Fibroblast of the aortic adventitia (primary cell): ENCODE measurements around the gene CLNK. TPM values are rescaled to one million over a fixed set of nuclear protein-coding genes. Genes with fewer than 3 reads are reported as not detected.

Experiments used
- DNase-seq: peaks from one replicate; pipeline ENCODE4 v3.0.0-alpha.2; 2010; ENCODE audit warnings: low read depth
- H3K4me3 ChIP-seq: 2 replicates; pipeline ENCODE4 v1.5.1; 2011; ENCODE audit warnings: low read depth, mild to moderate bottlenecking, control low read depth, low read length, moderate library complexity
- CTCF ChIP-seq: IDR thresholded peaks from 2 replicates; pipeline ENCODE4 v1.5.1; 2011; ENCODE audit warnings: mild to moderate bottlenecking, low read length, control low read depth, inconsistent platforms; ENCODE audit not compliant: insufficient read depth
- total RNA-seq: library from RNA; depleted of rRNA; stranded (reverse); fragments of >200 nt; gene quantifications from 2 replicates; pipeline ENCODE4 v1.2.3, GENCODE V29; 2012; ENCODE audit warnings: low replicate concordance

The CLNK gene
- total RNA-seq, 1 donor = not detected

- TF ChIP-seq CTCF = no peak
- no peak for DNase-seq
Observed at GRCh38 chr4:10480616-10481015, 204.0 kb downstream of the CLNK start.

GRCh38 chr4:10478621-10479020, 205.9 kb downstream of the CLNK start:
- TF ChIP-seq CTCF = no peak
- DNase-seq = no peak
- H3K4me3 ChIP-seq = no peak overlapping the region

More at GRCh38 chr4:10480616-10481015, 204.0 kb downstream of the CLNK start:
- H3K4me3 ChIP-seq = no peak overlapping the region

GRCh38 chr4:10470505-10470904, 214.1 kb downstream of the CLNK start:
- H3K4me3 ChIP-seq = no peak overlapping the region
- no peak for DNase-seq
- no peak for TF ChIP-seq CTCF

GRCh38 chr4:10466161-10466560, 218.4 kb downstream of the CLNK start:
- TF ChIP-seq CTCF = no peak
- no peak overlapping the region for H3K4me3 ChIP-seq
- DNase-seq = no peak

GRCh38 chr4:10462876-10463275, 221.7 kb downstream of the CLNK start:
- no peak overlapping the region for H3K4me3 ChIP-seq
- no peak for TF ChIP-seq CTCF
- DNase-seq = no peak

- H3K4me3 ChIP-seq = peak overlapping the region; percentile 57
- no peak for DNase-seq
Observed at GRCh38 chr4:10461850-10462400, 222.6 kb downstream of the CLNK start.

More at GRCh38 chr4:10461850-10462400, 222.6 kb downstream of the CLNK start:
- TF ChIP-seq CTCF = no peak
